Measurements from ENCODE around the gene VILL. TPM values are rescaled to one million over a fixed set of nuclear protein-coding genes. Genes with fewer than 3 reads are reported as not detected.
"Not testable (repeated sequence)": the region's sequence is repeated elsewhere in the genome, so short reads cannot be mapped to it uniquely, and the experiment has no call there.

The VILL gene
- total and polyA plus RNA-seq, 12 donors, result 1.2 to 6.4 (median 2.4) TPM

DNA sequence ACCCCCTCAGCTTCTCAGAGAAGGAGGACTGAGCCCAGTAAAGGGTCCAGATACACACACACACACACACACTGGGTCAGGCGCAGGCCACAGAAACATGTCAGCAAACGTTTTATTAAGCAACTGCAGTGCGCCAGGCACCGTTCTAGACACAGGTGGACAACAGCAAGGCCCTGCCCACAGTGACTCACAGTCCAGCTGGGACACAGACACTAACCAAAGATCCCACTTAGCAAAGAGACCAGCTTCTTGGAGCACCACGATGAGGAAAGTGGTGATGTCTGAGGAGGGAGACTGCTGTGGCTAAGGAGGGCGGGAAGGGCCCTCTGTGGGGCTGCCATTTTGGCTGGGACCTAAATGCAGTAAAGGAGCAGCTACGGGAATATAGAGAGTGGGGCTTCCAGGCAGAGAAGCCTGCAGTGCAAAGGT, 2.8 kb upstream of the VILL start:
- intact Hi-C loops (cut with DNase I), result no loop called here
- TF ChIP-seq CTCF (IDR thresholded peaks at IDR 0.05), result no peak
- no peak overlapping the region for H3K27ac ChIP-seq
- no peaks in the 10 kb centered on the region for H3K27me3 ChIP-seq
- peaks cover 0 to 24% (median 8%) of the 10 kb centered on the region in 9 donors for H3K4me1 ChIP-seq
- no peak overlapping the region for H3K4me3 ChIP-seq
- no peak for ATAC-seq
- WGBS, 2 donors, result 81 to 91% methylated on average over 7 of the region's 7 CpGs
- H3K9me3 ChIP-seq, result no peaks in the 10 kb centered on the region
- peaks cover 0 to 20% (median 0%) of the 10 kb centered on the region in 9 donors for H3K36me3 ChIP-seq
- DNase-seq, result no peak

GRCh38 chr3:37988376-37988775, 2.2 kb upstream of the VILL start:
- H3K4me1 ChIP-seq, result peaks cover 0 to 25% (median 9%) of the 10 kb centered on the region in 9 donors
- intact Hi-C loops (cut with DNase I); H3K9me3 ChIP-seq; H3K27ac ChIP-seq; ATAC-seq; H3K27me3 ChIP-seq; DNase-seq; H3K4me3 ChIP-seq: not testable (repeated sequence)
- WGBS, 2 donors, result 92 to 94% methylated on average over 10 of the region's 10 CpGs
- H3K36me3 ChIP-seq, result peaks cover 0 to 16% (median 0%) of the 10 kb centered on the region in 9 donors

DNA sequence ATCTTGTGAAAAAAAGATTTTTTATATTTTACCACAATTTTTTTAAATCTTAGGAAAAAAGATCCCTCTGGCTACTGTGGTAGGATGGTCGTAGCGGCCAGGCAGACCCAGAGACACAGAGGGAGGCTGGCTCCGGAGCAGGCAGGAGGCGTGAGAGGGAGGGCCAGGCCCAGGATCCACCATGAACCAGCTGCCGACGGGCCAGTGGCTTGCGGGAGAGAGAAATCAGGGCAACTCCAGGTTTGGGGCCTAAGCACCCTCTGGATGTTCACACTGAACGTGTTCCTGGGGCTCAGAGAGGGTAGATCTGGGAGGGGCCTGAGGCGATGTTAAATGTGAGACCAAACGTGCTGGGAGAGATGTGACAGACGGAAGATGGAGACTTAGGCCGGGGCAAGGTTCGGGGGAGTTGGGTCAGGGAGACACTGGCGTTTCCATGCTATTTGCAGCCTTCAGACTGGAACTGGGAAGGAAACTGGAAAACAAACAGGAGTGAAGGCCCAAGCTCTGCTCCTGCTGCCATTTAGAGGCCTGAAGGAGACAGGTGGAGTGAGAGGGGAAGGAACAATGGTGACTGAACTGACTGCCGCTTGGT, 1.6 kb upstream of the VILL start:
- no peaks in the 10 kb centered on the region for H3K9me3 ChIP-seq
- no peak for TF ChIP-seq CTCF (IDR thresholded peaks at IDR 0.05)
- H3K27me3 ChIP-seq, result no peaks in the 10 kb centered on the region
- peaks cover 0 to 25% (median 9%) of the 10 kb centered on the region in 9 donors for H3K4me1 ChIP-seq
- H3K36me3 ChIP-seq, result peaks cover 0 to 12% (median 0%) of the 10 kb centered on the region in 9 donors
- H3K4me3 ChIP-seq, result no peak overlapping the region
- H3K27ac ChIP-seq, result no peak overlapping the region
- intact Hi-C loops (cut with DNase I), result no loop called here
- DNase-seq (no peak), ATAC-seq (no peak)
- 84 to 86% methylated on average over 15 of the region's 15 CpGs for WGBS, 2 donors

- intact Hi-C loops (cut with DNase I), result no loop called here
- H3K36me3 ChIP-seq, result peaks cover 0 to 3% (median 0%) of the 10 kb centered on the region in 9 donors
- H3K27ac ChIP-seq, result no peak overlapping the region
- no peak overlapping the region for H3K4me3 ChIP-seq
- WGBS, 2 donors, result 89 to 98% methylated on average over 7 of the region's 7 CpGs
- no peaks in the 10 kb centered on the region for H3K27me3 ChIP-seq
- DNase-seq (no peak), ATAC-seq (no peak)
- peaks cover 0 to 32% (median 11%) of the 10 kb centered on the region in 9 donors for H3K4me1 ChIP-seq
- TF ChIP-seq CTCF (IDR thresholded peaks at IDR 0.05), result no peak
- H3K9me3 ChIP-seq, result no peaks in the 10 kb centered on the region
These were observed 635 bp upstream of the VILL start for GRCh38 chr3:37989821-37990480.

- 61 to 69% methylated on average over 6 of the region's 6 CpGs for WGBS, 2 donors
- Histone ChIP-seq H3K36me3 (peaks cover 0 to 8% (median 0%) of the 10 kb centered on the region in 9 donors), H3K4me3 (no peak overlapping the region), H3K27me3 (no peaks in the 10 kb centered on the region), H3K4me1 (peaks cover 0 to 32% (median 13%) of the 10 kb centered on the region in 9 donors), H3K9me3 (no peaks in the 10 kb centered on the region), H3K27ac (no peak overlapping the region)
- DNase-seq, result no peak
- no peak for TF ChIP-seq CTCF (IDR thresholded peaks at IDR 0.05)
- no peak for ATAC-seq
- intact Hi-C loops (cut with DNase I), result no loop called here
These were observed 523 bp downstream of the VILL start for GRCh38 chr3:37991109-37991508.
